Neural progenitor cell (in vitro differentiated cells): ENCODE measurements around the gene C1RL. TPM values are rescaled to one million over a fixed set of nuclear protein-coding genes. Genes with fewer than 3 reads are reported as not detected.

Experiments used
- DNase-seq: peaks from one replicate; pipeline ENCODE4 v3.0.0-alpha.2; 2016; ENCODE audit warnings: low spot score
- H2AFZ ChIP-seq: fragments of 200-600 bp; sonication (generic); replicated peaks from 2 replicates; pipeline ENCODE4 v1.6.1; 2016; ENCODE audit warnings: antibody characterized with exemption
- H3F3A ChIP-seq: fragments of 200-600 bp; sonication (generic); 2 replicates; pipeline ENCODE4 v1.6.1; 2016; ENCODE audit warnings: antibody characterized with exemption, low read depth
- H3K27ac ChIP-seq: fragments of 200-600 bp; sonication (generic); 2 replicates; pipeline ENCODE4 v1.5.1; 2016; ENCODE audit warnings: mild to moderate bottlenecking
- H3K27me3 ChIP-seq: fragments of 200-600 bp; sonication (generic); 2 replicates; pipeline ENCODE4 v1.6.1; 2016; ENCODE audit warnings: mild to moderate bottlenecking, moderate library complexity
- H3K36me3 ChIP-seq: fragments of 200-600 bp; sonication (generic); 2 replicates; pipeline ENCODE4 v1.5.1; 2016
- H3K4me1 ChIP-seq: fragments of 200-600 bp; sonication (generic); 2 replicates; pipeline ENCODE4 v1.6.1; 2016; ENCODE audit warnings: mixed run types
- H3K4me2 ChIP-seq: fragments of 200-600 bp; sonication (generic); 2 replicates; pipeline ENCODE4 v1.6.1; 2016
- H3K4me3 ChIP-seq: fragments of 200-600 bp; sonication (generic); 2 replicates; pipeline ENCODE4 v1.5.1; 2016
- H3K79me2 ChIP-seq: fragments of 200-600 bp; sonication (generic); 2 replicates; pipeline ENCODE4 v1.6.1; 2016; ENCODE audit warnings: low read depth
- H3K9ac ChIP-seq: fragments of 200-600 bp; sonication (generic); 2 replicates; pipeline ENCODE4 v1.6.1; 2016
- H3K9me3 ChIP-seq: fragments of 200-600 bp; sonication (generic); 2 replicates; pipeline ENCODE4 v1.5.1; 2016; ENCODE audit warnings: low read depth
- H4K20me1 ChIP-seq: fragments of 200-600 bp; sonication (generic); 2 replicates; pipeline ENCODE4 v1.6.1; 2016; ENCODE audit warnings: low read depth
- H3K27ac Mint-ChIP-seq: 3 replicates; pipeline ENCODE4 v1.8.0; 2021; ENCODE audit warnings: mixed read lengths
- H3K27me3 Mint-ChIP-seq: 2 replicates; pipeline ENCODE4 v1.8.0; 2022; ENCODE audit warnings: low read depth, mild to moderate bottlenecking, inconsistent platforms, moderate library complexity, mixed read lengths; ENCODE audit not compliant: insufficient read depth
- H3K36me3 Mint-ChIP-seq: 3 replicates; pipeline ENCODE4 v1.8.0; 2021; ENCODE audit warnings: mixed read lengths
- H3K4me1 Mint-ChIP-seq: 3 replicates; pipeline ENCODE4 v1.8.0; 2021; ENCODE audit warnings: mixed read lengths
- H3K4me3 Mint-ChIP-seq: 3 replicates; pipeline ENCODE4 v1.8.0; 2021; ENCODE audit warnings: mild to moderate bottlenecking, moderate library complexity, mixed read lengths
- H3K9me3 Mint-ChIP-seq: 3 replicates; pipeline ENCODE4 v1.8.0; 2020; ENCODE audit warnings: mixed read lengths
- EZH2 ChIP-seq: fragments of 200-600 bp; sonication (generic); IDR thresholded peaks from 2 replicates; pipeline ENCODE4 v1.6.1; 2017; ENCODE audit warnings: antibody characterized with exemption, mild to moderate bottlenecking, moderate library complexity
- EZH2phosphoT487 ChIP-seq: fragments of 200-600 bp; sonication (generic); IDR thresholded peaks from 2 replicates; pipeline ENCODE4 v1.6.1; 2017; ENCODE audit warnings: antibody characterized with exemption
- total RNA-seq: library from RNA; depleted of rRNA; stranded (reverse); fragments of >200 nt; gene quantifications from 2 replicates; pipeline ENCODE4 v1.2.3, GENCODE V29; 2015; ENCODE audit warnings: low replicate concordance
- TF ChIP-seq, protein P1 (sequence below): fragments of 200-600 bp; sonication (generic); IDR thresholded peaks from 2 replicates; pipeline ENCODE4 v1.5.1; 2017; ENCODE audit warnings: antibody characterized with exemption, mild to moderate bottlenecking

The C1RL gene
- total RNA-seq, 1 donor from 2014 or later: 32.2 TPM

DNA sequence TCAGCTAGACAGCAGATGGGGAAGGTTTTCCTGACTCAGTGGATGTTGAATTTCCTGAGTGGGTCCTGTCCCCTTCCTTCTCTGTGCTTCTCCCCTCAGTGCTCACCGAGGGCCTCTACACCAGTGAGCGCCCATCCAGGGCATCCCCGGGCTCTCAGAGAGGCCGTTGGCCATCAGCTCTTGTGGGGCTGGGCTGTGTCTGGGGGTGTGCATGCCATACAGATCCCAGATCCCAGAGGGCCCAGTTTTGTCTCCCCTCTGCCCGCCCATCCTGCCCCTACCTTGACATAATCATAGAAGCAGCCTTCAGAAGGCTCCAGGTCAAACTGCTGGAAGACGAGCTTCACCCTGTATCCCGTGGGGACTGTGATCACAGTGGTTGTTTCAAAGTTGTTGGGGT, 17.8 kb downstream of the C1RL start:
- TF ChIP-seq EZH2phosphoT487: no peak
- no peak for TF ChIP-seq EZH2
- TF ChIP-seq, protein P1, sequence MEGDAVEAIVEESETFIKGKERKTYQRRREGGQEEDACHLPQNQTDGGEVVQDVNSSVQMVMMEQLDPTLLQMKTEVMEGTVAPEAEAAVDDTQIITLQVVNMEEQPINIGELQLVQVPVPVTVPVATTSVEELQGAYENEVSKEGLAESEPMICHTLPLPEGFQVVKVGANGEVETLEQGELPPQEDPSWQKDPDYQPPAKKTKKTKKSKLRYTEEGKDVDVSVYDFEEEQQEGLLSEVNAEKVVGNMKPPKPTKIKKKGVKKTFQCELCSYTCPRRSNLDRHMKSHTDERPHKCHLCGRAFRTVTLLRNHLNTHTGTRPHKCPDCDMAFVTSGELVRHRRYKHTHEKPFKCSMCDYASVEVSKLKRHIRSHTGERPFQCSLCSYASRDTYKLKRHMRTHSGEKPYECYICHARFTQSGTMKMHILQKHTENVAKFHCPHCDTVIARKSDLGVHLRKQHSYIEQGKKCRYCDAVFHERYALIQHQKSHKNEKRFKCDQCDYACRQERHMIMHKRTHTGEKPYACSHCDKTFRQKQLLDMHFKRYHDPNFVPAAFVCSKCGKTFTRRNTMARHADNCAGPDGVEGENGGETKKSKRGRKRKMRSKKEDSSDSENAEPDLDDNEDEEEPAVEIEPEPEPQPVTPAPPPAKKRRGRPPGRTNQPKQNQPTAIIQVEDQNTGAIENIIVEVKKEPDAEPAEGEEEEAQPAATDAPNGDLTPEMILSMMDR: no peak
- no peak overlapping the region for H3K27ac Mint-ChIP-seq
- Histone ChIP-seq H4K20me1 (no peaks in the 10 kb centered on the region), H3K27me3 (no peaks in the 10 kb centered on the region), H3K4me1 (peaks cover 13% of the 10 kb centered on the region), H3K4me3 (no peak overlapping the region), H3K36me3 (no peaks in the 10 kb centered on the region), H2AFZ (peak overlapping the region; percentile 72), H3K4me2 (no peak overlapping the region), H3K9me3 (no peaks in the 10 kb centered on the region), H3K27ac (no peak overlapping the region), H3K9ac (no peak overlapping the region), H3F3A (no peaks in the 10 kb centered on the region), H3K79me2 (no peaks in the 10 kb centered on the region)
- H3K4me1 Mint-ChIP-seq: peaks cover 18% of the 10 kb centered on the region
- no peak overlapping the region for H3K4me3 Mint-ChIP-seq
- peaks cover 4% of the 10 kb centered on the region for H3K27me3 Mint-ChIP-seq
- H3K36me3 Mint-ChIP-seq: no peaks in the 10 kb centered on the region
- no peak for DNase-seq
- no peaks in the 10 kb centered on the region for H3K9me3 Mint-ChIP-seq

DNA sequence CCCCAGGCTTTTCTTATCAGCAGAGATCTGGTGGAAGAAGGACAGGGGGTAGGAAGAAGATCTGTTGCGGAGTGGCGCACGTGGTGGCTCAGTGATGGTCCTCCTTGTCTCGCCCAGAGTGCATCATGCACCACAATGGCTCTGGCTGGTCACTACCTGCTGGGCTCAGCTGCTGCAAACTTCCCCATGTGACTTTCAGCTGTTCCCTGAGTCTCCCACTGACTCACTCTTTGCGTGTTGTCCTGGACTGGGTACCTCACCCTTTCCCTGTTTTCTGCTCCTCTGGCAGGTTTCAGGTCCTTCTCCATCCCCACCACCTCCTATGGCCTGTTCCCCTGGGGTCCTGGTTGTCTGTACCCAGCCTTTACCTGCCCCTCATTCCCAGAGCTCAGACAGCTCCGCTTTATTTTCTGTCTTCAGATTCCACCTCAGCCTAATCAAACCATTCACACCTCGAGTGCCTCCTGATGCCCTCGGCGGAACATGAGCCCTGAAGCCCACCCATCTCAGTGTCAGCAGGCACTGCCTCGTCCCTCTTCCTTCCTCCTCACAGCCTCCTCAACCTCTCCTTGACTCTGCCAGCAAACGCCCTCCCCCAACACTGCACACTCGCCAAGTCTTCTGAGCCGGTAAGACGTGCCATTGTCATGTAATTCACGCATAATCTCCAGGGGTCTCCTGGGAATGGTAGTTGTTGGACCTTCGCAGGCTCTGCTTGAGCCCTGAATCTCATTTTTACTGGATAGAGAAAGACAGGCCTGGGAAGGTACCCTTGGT, 18.6 kb downstream of the C1RL start:
- peaks cover 4% of the 10 kb centered on the region for H3K27me3 Mint-ChIP-seq

DNA sequence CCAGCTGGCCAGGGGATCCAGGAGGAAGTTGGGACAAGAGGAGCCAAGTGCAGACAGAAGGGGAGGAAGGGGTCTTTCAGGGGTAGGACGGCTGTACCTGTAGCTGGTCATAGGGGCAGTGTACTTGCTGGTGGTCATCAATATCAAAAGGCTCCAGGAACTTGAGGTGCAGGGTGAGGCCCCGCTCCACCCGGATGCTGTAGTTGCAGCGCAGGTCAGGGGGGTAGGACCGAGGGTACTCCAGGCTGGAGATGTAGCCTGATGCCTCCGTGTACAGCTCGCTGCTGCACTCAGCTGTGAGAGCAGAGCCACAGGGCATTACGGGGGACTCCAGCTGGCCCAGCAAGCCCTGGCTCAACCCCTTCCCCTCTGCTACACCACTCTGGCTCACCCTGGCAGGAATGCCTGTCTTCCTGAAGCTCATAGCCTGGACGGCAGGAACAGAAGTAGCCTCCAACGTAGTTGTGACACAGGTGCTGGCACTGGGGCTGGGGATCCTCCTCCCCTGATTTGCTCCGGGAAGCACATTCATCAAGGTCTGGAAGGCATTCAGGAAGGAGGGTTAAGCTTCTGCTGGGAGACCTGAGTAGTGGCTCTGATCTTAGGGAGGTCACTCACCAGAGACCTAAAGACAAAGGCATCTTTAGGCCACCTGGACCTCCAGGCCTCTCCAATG, 19.7 kb downstream of the C1RL start:
- peaks cover 4% of the 10 kb centered on the region for H3K27me3 Mint-ChIP-seq
- H3K4me3 Mint-ChIP-seq: no peak overlapping the region

More for the DNA sequence above, 18.6 kb downstream of the C1RL start:
- no peaks in the 10 kb centered on the region for H3K36me3 ChIP-seq
- peak overlapping the region; percentile 72 for H2AFZ ChIP-seq
- Mint-ChIP-seq H3K4me3 (peak overlapping the region; percentile 43), H3K9me3 (no peaks in the 10 kb centered on the region), H3K4me1 (peaks cover 18% of the 10 kb centered on the region), H3K36me3 (no peaks in the 10 kb centered on the region), H3K27ac (peak overlapping the region; percentile 43)
- peaks cover 13% of the 10 kb centered on the region for H3K4me1 ChIP-seq
- H3F3A ChIP-seq: no peaks in the 10 kb centered on the region
- H3K79me2 ChIP-seq: no peaks in the 10 kb centered on the region
- no peak overlapping the region for H3K9ac ChIP-seq
- DNase-seq: peak; percentile 33
- H3K4me2 ChIP-seq: peak overlapping the region; percentile 52
- no peak overlapping the region for H3K4me3 ChIP-seq
- H4K20me1 ChIP-seq: no peaks in the 10 kb centered on the region
- H3K9me3 ChIP-seq: no peaks in the 10 kb centered on the region
- TF ChIP-seq, protein P1: no peak
- H3K27me3 ChIP-seq: no peaks in the 10 kb centered on the region
- no peak overlapping the region for H3K27ac ChIP-seq

More for the DNA sequence above, 19.7 kb downstream of the C1RL start:
- Histone ChIP-seq H3K9ac (no peak overlapping the region), H4K20me1 (no peaks in the 10 kb centered on the region), H3K79me2 (no peaks in the 10 kb centered on the region), H2AFZ (no peak overlapping the region), H3K27me3 (no peaks in the 10 kb centered on the region), H3K9me3 (no peaks in the 10 kb centered on the region), H3K4me2 (no peak overlapping the region), H3F3A (no peaks in the 10 kb centered on the region), H3K4me1 (peaks cover 13% of the 10 kb centered on the region), H3K4me3 (no peak overlapping the region), H3K27ac (no peak overlapping the region), H3K36me3 (no peaks in the 10 kb centered on the region)
- peaks cover 18% of the 10 kb centered on the region for H3K4me1 Mint-ChIP-seq
- TF ChIP-seq EZH2phosphoT487: no peak
- TF ChIP-seq, protein P1: no peak
- no peak for TF ChIP-seq EZH2
- no peak for DNase-seq
- H3K9me3 Mint-ChIP-seq: no peaks in the 10 kb centered on the region
- no peaks in the 10 kb centered on the region for H3K36me3 Mint-ChIP-seq
- H3K27ac Mint-ChIP-seq: no peak overlapping the region
